ENCODE results near the gene KYAT1. TPM values are rescaled to one million over a fixed set of nuclear protein-coding genes. Genes with fewer than 3 reads are reported as not detected.

The KYAT1 gene
- total RNA-seq, 1 experiment from 2014 or later = 14.6 TPM

- Histone ChIP-seq H3K27ac (ENCODE audit: insufficient read length, low read depth, low read length) (no peak overlapping the region), H2BK20ac (ENCODE audit: low read depth, low read length, poor library complexity, severe bottlenecking) (no peak overlapping the region), H4K8ac (replicated peaks; ENCODE audit: insufficient read length, low read depth, low read length) (no peak overlapping the region), H4K5ac (ENCODE audit: insufficient read length, low read depth, low read length) (no peak overlapping the region), H3K79me2 (ENCODE audit: insufficient read depth, low read length) (no peaks in the 10 kb centered on the region), H3K18ac (ENCODE audit: insufficient read length, low read depth, low read length) (no peak overlapping the region), H3K79me1 (ENCODE audit: insufficient read depth, low read depth, low read length, poor library complexity, severe bottlenecking) (no peaks in the 10 kb centered on the region), H2BK5ac (ENCODE audit: insufficient read length, low read length) (no peak overlapping the region), H3K9ac (ENCODE audit: extremely low read depth, insufficient read length, low read length) (no peak overlapping the region), H2BK15ac (ENCODE audit: low read depth, low read length) (no peak overlapping the region), H3K14ac (ENCODE audit: insufficient read depth, low read length) (no peak overlapping the region), H4K91ac (ENCODE audit: insufficient read length, low read depth, low read length) (no peak overlapping the region), H3K9me3 (ENCODE audit: control insufficient read depth, low read depth, low read length) (no peaks in the 10 kb centered on the region), H4K20me1 (ENCODE audit: control insufficient read depth, insufficient read depth, insufficient read length) (no peaks in the 10 kb centered on the region), H3K23ac (ENCODE audit: insufficient read length, low read depth, low read length) (no peak overlapping the region), H3T11ph (ENCODE audit: low read length) (no peak overlapping the region), H2AK5ac (ENCODE audit: insufficient read length, low read length) (no peak overlapping the region), H2BK120ac (ENCODE audit: low read depth, low read length, poor library complexity, severe bottlenecking) (no peak overlapping the region), H3K27me3 (ENCODE audit: insufficient read depth, low read length) (no peaks in the 10 kb centered on the region), H2AFZ (ENCODE audit: low read length) (no peak overlapping the region), H3K23me2 (ENCODE audit: insufficient read length, low read depth, low read length, poor library complexity, severe bottlenecking) (peaks cover 11% of the 10 kb centered on the region), H2BK12ac (ENCODE audit: insufficient read length, low read depth, low read length) (no peak overlapping the region), H3K4ac (ENCODE audit: low read depth, low read length) (no peak overlapping the region), H3K4me1 (ENCODE audit: insufficient read depth, low read length) (no peaks in the 10 kb centered on the region), H3K4me2 (ENCODE audit: insufficient read depth, insufficient read length, low read length) (no peak overlapping the region), H3K56ac (ENCODE audit: insufficient read length, low read depth, low read length) (no peak overlapping the region)
- Mint-ChIP-seq H3K4me3 (peak overlapping the region; percentile 68 to 83; a peak in 3 of 5 replicates), H3K36me3 (ENCODE audit: insufficient read depth in 1 of 3, low read depth in 3 of 3) (peaks cover 14 to 41% (median 37%) of the 10 kb centered on the region in 3 experiments; a peak in 6 of 7 replicates), H3K9me3 (no peaks in the 10 kb centered on the region), H3K27ac (no peak overlapping the region; a peak in 1 of 7 replicates), H3K4me1 (peaks cover 11 to 12% of the 10 kb centered on the region in 2 experiments), H3K27me3 (ENCODE audit: low read depth) (no peaks in the 10 kb centered on the region; the same call in none of the 2 replicates)
- TF ChIP-seq CTCF (conservative IDR thresholded peaks at IDR 0.05) = no peak
- WGBS (ENCODE audit: extremely low coverage, insufficient read length, low lambda C conversion rate) = no CpG with 5 or more reads among the region's 18 CpGs
- DNase-seq = no peak
These were observed 61.8 kb downstream of the KYAT1 start for GRCh38 chr9:128819716-128820664.
